H9 (cell line): Measurements from ENCODE around the gene CBX1. TPM values are rescaled to one million over a fixed set of nuclear protein-coding genes. Genes with fewer than 3 reads are reported as not detected.

Source experiments
- DNase-seq: peaks from one replicate; pipeline ENCODE4 v3.0.0-alpha.2; 2017
- H2AFZ ChIP-seq: one replicate; pipeline ENCODE4 v1.6.1; 2013; ENCODE audit warnings: mild to moderate bottlenecking, low read length, control low read depth, moderate library complexity
- H2AK5ac ChIP-seq: 2 replicates; pipeline ENCODE4 v1.6.1; 2013; ENCODE audit warnings: low read length, control low read depth, mixed read lengths; ENCODE audit not compliant: insufficient read length
- H2BK120ac ChIP-seq: one replicate; pipeline ENCODE4 v1.6.1; 2013; ENCODE audit warnings: low read depth, mild to moderate bottlenecking, low read length, control low read depth, inconsistent platforms; ENCODE audit not compliant: poor library complexity, severe bottlenecking
- H2BK12ac ChIP-seq: 2 replicates; pipeline ENCODE4 v1.6.1; 2013; ENCODE audit warnings: low read length, control low read depth, mixed read lengths, low read depth; ENCODE audit not compliant: insufficient read length
- H2BK15ac ChIP-seq: 2 replicates; pipeline ENCODE4 v1.6.1; 2013; ENCODE audit warnings: low read depth, low read length, control low read depth
- H2BK20ac ChIP-seq: one replicate; pipeline ENCODE4 v1.6.1; 2013; ENCODE audit warnings: low read depth, mild to moderate bottlenecking, low read length, control low read depth, inconsistent platforms; ENCODE audit not compliant: poor library complexity, severe bottlenecking
- H2BK5ac ChIP-seq: 2 replicates; pipeline ENCODE4 v1.6.1; 2013; ENCODE audit warnings: low read length, control low read depth, mixed read lengths; ENCODE audit not compliant: insufficient read length
- H3K14ac ChIP-seq: 2 replicates; pipeline ENCODE4 v1.6.1; 2013; ENCODE audit warnings: low read length, control low read depth; ENCODE audit not compliant: insufficient read depth
- H3K18ac ChIP-seq: 2 replicates; pipeline ENCODE4 v1.6.1; 2013; ENCODE audit warnings: low read depth, mild to moderate bottlenecking, mixed read lengths, low read length, control low read depth; ENCODE audit not compliant: insufficient read length
- H3K23ac ChIP-seq: 2 replicates; pipeline ENCODE4 v1.6.1; 2013; ENCODE audit warnings: low read length, control low read depth, mixed read lengths, low read depth; ENCODE audit not compliant: insufficient read length
- H3K23me2 ChIP-seq: 2 replicates; pipeline ENCODE4 v1.6.1; 2013; ENCODE audit warnings: low read depth, mild to moderate bottlenecking, mixed read lengths, low read length, control low read depth; ENCODE audit not compliant: insufficient read length, poor library complexity, severe bottlenecking
- H3K27ac ChIP-seq: 2 replicates; pipeline ENCODE4 v1.5.1; 2013; ENCODE audit warnings: low read length, control low read depth, mixed read lengths, low read depth; ENCODE audit not compliant: insufficient read length
- H3K27me3 ChIP-seq: 2 replicates; pipeline ENCODE4 v1.6.1; 2013; ENCODE audit warnings: low read length, control low read depth, inconsistent platforms; ENCODE audit not compliant: insufficient read depth
- H3K4ac ChIP-seq: 2 replicates; pipeline ENCODE4 v1.6.1; 2013; ENCODE audit warnings: low read depth, mild to moderate bottlenecking, control low read depth, inconsistent platforms, low read length, moderate library complexity
- H3K4me1 ChIP-seq: 2 replicates; pipeline ENCODE4 v1.6.1; 2013; ENCODE audit warnings: low read length, control low read depth, inconsistent platforms; ENCODE audit not compliant: insufficient read depth
- H3K4me2 ChIP-seq: 2 replicates; pipeline ENCODE4 v1.6.1; 2013; ENCODE audit warnings: low read length, control low read depth, mixed read lengths; ENCODE audit not compliant: insufficient read length, insufficient read depth
- H3K56ac ChIP-seq: 2 replicates; pipeline ENCODE4 v1.6.1; 2013; ENCODE audit warnings: low read depth, mild to moderate bottlenecking, mixed read lengths, low read length, control low read depth; ENCODE audit not compliant: insufficient read length
- H3K79me1 ChIP-seq: 2 replicates; pipeline ENCODE4 v1.6.1; 2013; ENCODE audit warnings: low read depth, mild to moderate bottlenecking, moderate library complexity, low read length, control low read depth, inconsistent platforms; ENCODE audit not compliant: insufficient read depth, poor library complexity, severe bottlenecking
- H3K79me2 ChIP-seq: 2 replicates; pipeline ENCODE4 v1.6.1; 2013; ENCODE audit warnings: low read length, control low read depth, inconsistent platforms; ENCODE audit not compliant: insufficient read depth
- H3K9ac ChIP-seq: 2 replicates; pipeline ENCODE4 v1.6.1; 2013; ENCODE audit warnings: low read length, control low read depth, mixed read lengths; ENCODE audit not compliant: insufficient read length; ENCODE audit errors: extremely low read depth
- H3K9me3 ChIP-seq: one replicate; pipeline ENCODE4 v1.6.1; 2013; ENCODE audit warnings: low read depth, low read length, inconsistent platforms; ENCODE audit not compliant: control insufficient read depth
- H3T11ph ChIP-seq: one replicate; pipeline ENCODE4 v1.6.1; 2013; ENCODE audit warnings: mild to moderate bottlenecking, low read length, control low read depth, inconsistent platforms
- H4K20me1 ChIP-seq: one replicate; pipeline ENCODE4 v1.6.1; 2013; ENCODE audit not compliant: control insufficient read depth, insufficient read length, insufficient read depth
- H4K5ac ChIP-seq: 2 replicates; pipeline ENCODE4 v1.6.1; 2013; ENCODE audit warnings: low read depth, mild to moderate bottlenecking, mixed read lengths, low read length, control low read depth; ENCODE audit not compliant: insufficient read length
- H4K8ac ChIP-seq: replicated peaks from 2 replicates; pipeline ENCODE4 v1.6.1; 2013; ENCODE audit warnings: low read length, control low read depth, mixed read lengths, low read depth; ENCODE audit not compliant: insufficient read length
- H4K91ac ChIP-seq: 2 replicates; pipeline ENCODE4 v1.6.1; 2013; ENCODE audit warnings: low read depth, mild to moderate bottlenecking, moderate library complexity, mixed read lengths, low read length, control low read depth; ENCODE audit not compliant: insufficient read length
- H3K27ac Mint-ChIP-seq, 3 experiments: 2 replicates in 2 of 3; 3 replicates in 1 of 3; pipeline ENCODE4 v1.8.0; 2020 to 2021; ENCODE audit warnings: mixed read lengths in 3 of 3, mild to moderate bottlenecking in 1 of 3, moderate library complexity in 1 of 3
- H3K27me3 Mint-ChIP-seq: 2 replicates; pipeline ENCODE4 v1.8.0; 2021; ENCODE audit warnings: low read depth, mild to moderate bottlenecking, moderate library complexity, mixed read lengths
- H3K36me3 Mint-ChIP-seq, 3 experiments: 2 replicates in 2 of 3; 3 replicates in 1 of 3; pipeline ENCODE4 v1.8.0; 2020 to 2021; ENCODE audit warnings: low read depth in 3 of 3, mixed read lengths in 3 of 3; ENCODE audit not compliant: insufficient read depth in 1 of 3
- H3K4me1 Mint-ChIP-seq, 2 experiments: 2 replicates each; pipeline ENCODE4 v1.8.0; 2020; ENCODE audit warnings: mixed read lengths in 2 of 2
- H3K4me3 Mint-ChIP-seq, 2 experiments: 2 replicates in 1 of 2; 3 replicates in 1 of 2; pipeline ENCODE4 v1.8.0; 2020 to 2021; ENCODE audit warnings: mild to moderate bottlenecking in 2 of 2, mixed read lengths in 2 of 2, moderate library complexity in 1 of 2
- H3K9me3 Mint-ChIP-seq, 2 experiments: 2 replicates in 1 of 2; 3 replicates in 1 of 2; pipeline ENCODE4 v1.8.0; 2020; ENCODE audit warnings: mild to moderate bottlenecking in 2 of 2, mixed read lengths in 2 of 2, moderate library complexity in 1 of 2
- WGBS: extraction: QIAGEN DNeasy Blood & Tissue Kit; methylation state at CpG from one replicate; pipeline ENCODE4 v1.1.7; 2013; ENCODE audit warnings: missing lambda C conversion rate, low lambda C conversion rate, mixed read lengths; ENCODE audit not compliant: insufficient read length; ENCODE audit errors: extremely low coverage; 5-methylcytosine and 5-hydroxymethylcytosine counted together
- total RNA-seq: library from RNA; stranded (reverse); gene quantifications from 2 replicates; pipeline ENCODE4 v1.2.1, GENCODE V29; 2021
- TF ChIP-seq, protein P1 (sequence below): fragments of 200-600 bp; sonication (generic); conservative IDR thresholded peaks from 3 replicates; pipeline ENCODE4 v1.8.0; 2021; ENCODE audit warnings: antibody characterized with exemption, mild to moderate bottlenecking

Gene CBX1
- total RNA-seq, 1 experiment from 2014 or later, result 155 TPM

DNA sequence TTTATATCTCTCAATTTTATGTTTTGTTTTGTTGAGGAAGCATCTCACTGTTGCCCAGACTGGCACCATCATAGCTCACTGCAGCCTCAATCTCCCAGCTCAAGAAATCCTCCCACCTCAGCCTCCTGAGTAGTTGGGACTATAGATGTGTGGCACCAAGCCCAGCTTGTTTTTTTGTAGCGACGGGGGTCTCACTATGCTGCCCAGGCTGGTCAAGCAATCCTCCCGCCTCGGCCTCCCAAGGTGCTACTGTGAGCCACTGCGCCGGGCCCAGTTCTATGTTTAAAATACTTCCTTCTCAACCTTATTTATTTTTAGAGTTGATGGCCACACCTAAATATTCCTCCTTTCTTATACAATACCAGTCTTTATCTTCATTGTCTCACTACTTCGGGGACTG lies 55.0 kb downstream of the CBX1 start:
- H3K4me1 Mint-ChIP-seq, result peaks cover 35 to 44% of the 10 kb centered on the region in 2 experiments
- Histone ChIP-seq H4K8ac (no peak overlapping the region), H2AK5ac (no peak overlapping the region), H3K27me3 (no peaks in the 10 kb centered on the region), H2BK20ac (no peak overlapping the region), H3K4ac (no peak overlapping the region), H3K4me1 (no peaks in the 10 kb centered on the region), H3T11ph (no peak overlapping the region), H2BK5ac (no peak overlapping the region), H3K4me2 (peak overlapping the region; percentile 93), H3K9ac (no peak overlapping the region), H2AFZ (no peak overlapping the region), H3K56ac (no peak overlapping the region), H3K23me2 (peaks cover 11% of the 10 kb centered on the region), H3K14ac (no peak overlapping the region), H3K18ac (no peak overlapping the region), H2BK12ac (no peak overlapping the region), H3K79me1 (no peaks in the 10 kb centered on the region), H3K9me3 (no peaks in the 10 kb centered on the region), H2BK120ac (no peak overlapping the region), H4K5ac (no peak overlapping the region), H4K91ac (no peak overlapping the region), H3K23ac (no peak overlapping the region), H3K27ac (no peak overlapping the region), H3K79me2 (peaks cover 12% of the 10 kb centered on the region; the same call in 1 of the 2 replicates), H2BK15ac (no peak overlapping the region), H4K20me1 (no peaks in the 10 kb centered on the region)
- TF ChIP-seq, protein P1, sequence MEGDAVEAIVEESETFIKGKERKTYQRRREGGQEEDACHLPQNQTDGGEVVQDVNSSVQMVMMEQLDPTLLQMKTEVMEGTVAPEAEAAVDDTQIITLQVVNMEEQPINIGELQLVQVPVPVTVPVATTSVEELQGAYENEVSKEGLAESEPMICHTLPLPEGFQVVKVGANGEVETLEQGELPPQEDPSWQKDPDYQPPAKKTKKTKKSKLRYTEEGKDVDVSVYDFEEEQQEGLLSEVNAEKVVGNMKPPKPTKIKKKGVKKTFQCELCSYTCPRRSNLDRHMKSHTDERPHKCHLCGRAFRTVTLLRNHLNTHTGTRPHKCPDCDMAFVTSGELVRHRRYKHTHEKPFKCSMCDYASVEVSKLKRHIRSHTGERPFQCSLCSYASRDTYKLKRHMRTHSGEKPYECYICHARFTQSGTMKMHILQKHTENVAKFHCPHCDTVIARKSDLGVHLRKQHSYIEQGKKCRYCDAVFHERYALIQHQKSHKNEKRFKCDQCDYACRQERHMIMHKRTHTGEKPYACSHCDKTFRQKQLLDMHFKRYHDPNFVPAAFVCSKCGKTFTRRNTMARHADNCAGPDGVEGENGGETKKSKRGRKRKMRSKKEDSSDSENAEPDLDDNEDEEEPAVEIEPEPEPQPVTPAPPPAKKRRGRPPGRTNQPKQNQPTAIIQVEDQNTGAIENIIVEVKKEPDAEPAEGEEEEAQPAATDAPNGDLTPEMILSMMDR, result no peak
- H3K27me3 Mint-ChIP-seq, result no peaks in the 10 kb centered on the region; the same call in none of the 2 replicates
- H3K9me3 Mint-ChIP-seq, result no peaks in the 10 kb centered on the region; a peak in 1 of 5 replicates
- DNase-seq, result no peak
- H3K36me3 Mint-ChIP-seq, result peaks cover 7 to 12% (median 10%) of the 10 kb centered on the region in 3 experiments
- H3K4me3 Mint-ChIP-seq, result peak overlapping the region; percentile 89 to 94
- WGBS, result no CpG with 5 or more reads among the region's 7 CpGs
- H3K27ac Mint-ChIP-seq, result peak overlapping the region in 1 of 3 experiments; percentile 62; a peak in 1 of 7 replicates
